IPS-NIHi7 (cell line): Measurements from ENCODE around the gene CADM2.

Experiments
- DNase-seq: peaks from one replicate; pipeline ENCODE4 v3.0.0; 2012; ENCODE audit warnings: mixed read lengths; ENCODE audit errors: extremely low spot score

CADM2 gene

GRCh38 chr3:85571835-85572234 lies 613.0 kb downstream of the CADM2 start:
- DNase-seq, result no peak

GRCh38 chr3:85572426-85572825 lies 613.6 kb downstream of the CADM2 start:
- DNase-seq, result no peak

GRCh38 chr3:85572978-85573377 lies 614.2 kb downstream of the CADM2 start:
- no peak for DNase-seq

GRCh38 chr3:85574006-85574705 lies 615.4 kb downstream of the CADM2 start:
- DNase-seq, result no peak

- DNase-seq, result peak; percentile 45
These were observed 617.4 kb downstream of the CADM2 start for GRCh38 chr3:85576091-85576690.

- no peak for DNase-seq
These were observed 618.0 kb downstream of the CADM2 start for GRCh38 chr3:85576697-85577200.

GRCh38 chr3:85584779-85585356 lies 626.1 kb downstream of the CADM2 start:
- no peak for DNase-seq

GRCh38 chr3:85586018-85586417 lies 627.2 kb downstream of the CADM2 start:
- DNase-seq, result no peak

GRCh38 chr3:85589145-85589544 lies 630.4 kb downstream of the CADM2 start:
- no peak for DNase-seq

- no peak for DNase-seq
These were observed 632.7 kb downstream of the CADM2 start for GRCh38 chr3:85591451-85591850.

GRCh38 chr3:85592256-85592655 lies 633.5 kb downstream of the CADM2 start:
- DNase-seq, result no peak

GRCh38 chr3:85594676-85595075 lies 635.9 kb downstream of the CADM2 start:
- no peak for DNase-seq

GRCh38 chr3:85603378-85603777 lies 644.6 kb downstream of the CADM2 start:
- no peak for DNase-seq

GRCh38 chr3:85604641-85605040 lies 645.9 kb downstream of the CADM2 start:
- no peak for DNase-seq

GRCh38 chr3:85605066-85605465 lies 646.3 kb downstream of the CADM2 start:
- DNase-seq, result no peak

GRCh38 chr3:85626662-85627061 lies 667.9 kb downstream of the CADM2 start:
- DNase-seq, result no peak

- DNase-seq, result no peak
These were observed 669.1 kb downstream of the CADM2 start for GRCh38 chr3:85627932-85628331.

- no peak for DNase-seq
These were observed 672.3 kb downstream of the CADM2 start for GRCh38 chr3:85631070-85631469.

GRCh38 chr3:85632921-85633320 lies 674.1 kb downstream of the CADM2 start:
- DNase-seq, result no peak

GRCh38 chr3:85652360-85652759 lies 693.6 kb downstream of the CADM2 start:
- no peak for DNase-seq

- no peak for DNase-seq
These were observed 701.7 kb downstream of the CADM2 start for GRCh38 chr3:85660451-85660850.

- DNase-seq, result no peak
These were observed 703.7 kb downstream of the CADM2 start for GRCh38 chr3:85662462-85662861.

- no peak for DNase-seq
These were observed 709.0 kb downstream of the CADM2 start for GRCh38 chr3:85667744-85668143.
